K562 (cell line): ENCODE data around the gene ATP6V1A.

Source experiments
- ETV6 ChIP-seq, 3 experiments: fragments of 150-350 bp in 1 of 3; sonication (generic) in 1 of 3; formaldehyde crosslinking in 1 of 3; IDR thresholded peaks; 2 replicates each; pipeline versions ENCODE4 v1.6.1 to v1.8.0; 2014 to 2022; ENCODE audit warnings: borderline replicate concordance in 2 of 3, low read depth in 2 of 3, antibody characterized with exemption in 1 of 3, low read length in 1 of 3, mild to moderate bottlenecking in 1 of 3, missing genetic modification reagents in 1 of 3
- EZH2 ChIP-seq: IDR thresholded peaks from 2 replicates; pipeline ENCODE4 v1.6.1; 2012; ENCODE audit warnings: low read depth, mild to moderate bottlenecking, inconsistent platforms, low read length, borderline replicate concordance
- POLR2A ChIP-seq: fragments of 450-650 bp; conservative IDR thresholded peaks from 2 replicates; pipeline ENCODE4 v1.6.1; 2016
- SMAD4 ChIP-seq: fragments of 250-450 bp; sonication (Bioruptor Pico); conservative IDR thresholded peaks from 2 replicates; pipeline ENCODE4 v1.8.0; 2021; ENCODE audit warnings: inconsistent platforms, mild to moderate bottlenecking, moderate library complexity
- SP1 ChIP-seq: sonication (generic); formaldehyde crosslinking; IDR thresholded peaks from 2 replicates; pipeline ENCODE4 v1.8.1; 2022; ENCODE audit warnings: mild to moderate bottlenecking, missing genetic modification reagents
- TOE1 ChIP-seq, 2 experiments: fragments of 450-650 bp in 1 of 2; sonication (generic) in 1 of 2; formaldehyde crosslinking in 1 of 2; IDR thresholded peaks; 2 replicates each; pipeline versions ENCODE4 v1.7.1 to v1.8.0; 2016 to 2022; ENCODE audit warnings: borderline replicate concordance in 2 of 2, mild to moderate bottlenecking in 2 of 2, antibody characterized with exemption in 1 of 2, inconsistent platforms in 1 of 2, low read depth in 1 of 2, missing genetic modification reagents in 1 of 2, moderate library complexity in 1 of 2
- ZNF445 ChIP-seq: fragments of 250-450 bp; sonication (Bioruptor Pico); IDR thresholded peaks from 2 replicates; pipeline ENCODE4 v1.4.0; 2020; ENCODE audit warnings: low read depth, mild to moderate bottlenecking, moderate library complexity
- TF ChIP-seq, protein P1 (sequence below): sonication (generic); formaldehyde crosslinking; IDR thresholded peaks from 2 replicates; pipeline ENCODE4 v1.5.0; 2020; ENCODE audit warnings: missing genetic modification reagents

DNA sequence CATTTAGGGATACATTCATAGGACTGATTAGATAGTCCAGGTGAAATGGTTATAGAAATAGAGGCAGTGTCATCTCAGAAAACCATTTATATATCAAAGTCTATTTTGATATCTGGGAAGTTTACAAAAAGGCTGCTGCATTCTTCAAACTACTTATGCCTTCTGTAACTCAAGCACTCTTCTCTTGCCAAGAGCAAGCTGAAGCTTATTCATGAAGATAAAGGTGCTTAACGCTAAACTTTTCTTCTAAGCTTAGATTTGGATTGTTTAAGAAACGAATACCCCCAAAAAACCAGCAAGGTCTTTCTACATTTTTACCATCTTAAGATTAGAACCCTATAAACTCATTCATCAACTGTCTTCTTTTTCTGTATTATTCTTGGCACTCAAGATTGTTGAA, 27.1 kb upstream of the ATP6V1A start:
- TF ChIP-seq ZNF445 (CRISPR knock-in tag) (no peak), ETV6 (IDR thresholded peaks at IDR 0.05; ENCODE audit: borderline replicate concordance in 1 of 2, low read depth in 2 of 2, low read length in 1 of 2) (no peak), ETV6 (CRISPR knock-in tag; IDR thresholded peaks at IDR 0.05; ENCODE audit: borderline replicate concordance) (no peak), SMAD4 (no peak), TOE1 (IDR thresholded peaks at IDR 0.05; ENCODE audit: borderline replicate concordance) (no peak), TOE1 (CRISPR knock-in tag; IDR thresholded peaks at IDR 0.05; ENCODE audit: borderline replicate concordance, low read depth) (no peak), EZH2 (no peak), POLR2A (no peak), SP1 (no peak)
- TF ChIP-seq, protein P1, sequence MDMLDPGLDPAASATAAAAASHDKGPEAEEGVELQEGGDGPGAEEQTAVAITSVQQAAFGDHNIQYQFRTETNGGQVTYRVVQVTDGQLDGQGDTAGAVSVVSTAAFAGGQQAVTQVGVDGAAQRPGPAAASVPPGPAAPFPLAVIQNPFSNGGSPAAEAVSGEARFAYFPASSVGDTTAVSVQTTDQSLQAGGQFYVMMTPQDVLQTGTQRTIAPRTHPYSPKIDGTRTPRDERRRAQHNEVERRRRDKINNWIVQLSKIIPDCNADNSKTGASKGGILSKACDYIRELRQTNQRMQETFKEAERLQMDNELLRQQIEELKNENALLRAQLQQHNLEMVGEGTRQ (CRISPR knock-in tag), result no peak
